HEK293 (cell line): ENCODE results near the gene OLFM1.

Experiments
- CTCF ChIA-PET: fragments of 350-600 bp; formaldehyde crosslinking; extraction: SDS; loops from one replicate; lab custom pipeline; 2021; ENCODE audit warnings: antibody characterized with exemption; lab: Yijun Ruan, JAX
- POLR2A ChIA-PET: fragments of 300-600 bp; formaldehyde crosslinking; extraction: SDS; loops from one replicate; lab custom pipeline; 2020; ENCODE audit warnings: antibody characterized with exemption, inconsistent platforms; lab: Yijun Ruan, JAX
- H3K27ac ChIP-seq: fragments of 200-500 bp; sonication (Bioruptor generic); 2 replicates; pipeline ENCODE4 v1.5.1; 2014; ENCODE audit warnings: low read depth, low read length, control low read depth, inconsistent platforms; ENCODE audit errors: extremely low read depth
- H3K36me3 ChIP-seq, 2 experiments: fragments of 200-500 bp in 1 of 2; sonication (Bioruptor generic) in 1 of 2; 1 replicate in 1 of 2; 2 replicates in 1 of 2; pipeline ENCODE4 v1.5.1; 2014 to 2017; ENCODE audit warnings: inconsistent platforms in 2 of 2, low read length in 2 of 2; ENCODE audit not compliant: control insufficient read depth in 2 of 2, insufficient read depth in 1 of 2
- H3K4me1 ChIP-seq: fragments of 200-500 bp; sonication (Bioruptor generic); 2 replicates; pipeline ENCODE4 v1.5.1; 2014; ENCODE audit warnings: mild to moderate bottlenecking, low read length, inconsistent platforms; ENCODE audit not compliant: control insufficient read depth, insufficient read depth
- H3K4me3 ChIP-seq: 2 replicates; pipeline ENCODE4 v1.5.1; 2011; ENCODE audit warnings: low read depth, mild to moderate bottlenecking, control low read depth, low read length, moderate library complexity
- H3K9me3 ChIP-seq: fragments of 200-500 bp; sonication (Bioruptor generic); 2 replicates; pipeline ENCODE4 v1.5.1; 2014; ENCODE audit warnings: low read depth, low read length, inconsistent platforms; ENCODE audit not compliant: control insufficient read depth, insufficient read depth
- KLF7 ChIP-seq: fragments of 450-650 bp; formaldehyde crosslinking; IDR thresholded peaks from 2 replicates; pipeline ENCODE4 v1.5.1; 2016; ENCODE audit warnings: missing biosample characterization, missing genetic modification characterization, borderline replicate concordance
- ZBTB21 ChIP-seq: fragments of 450-650 bp; formaldehyde crosslinking; IDR thresholded peaks from 2 replicates; pipeline ENCODE4 v1.5.1; 2017; ENCODE audit warnings: missing biosample characterization, missing genetic modification characterization
- ZBTB7A ChIP-seq: fragments of 450-650 bp; formaldehyde crosslinking; IDR thresholded peaks from 2 replicates; pipeline ENCODE4 v1.5.1; 2016; ENCODE audit warnings: low read depth, missing biosample characterization, missing genetic modification characterization
- ZNF10 ChIP-seq: fragments of 450-650 bp; formaldehyde crosslinking; IDR thresholded peaks from 2 replicates; pipeline ENCODE4 v1.5.1; 2017; ENCODE audit warnings: missing biosample characterization, missing genetic modification characterization
- ZNF266 ChIP-seq: fragments of 450-650 bp; formaldehyde crosslinking; IDR thresholded peaks from 2 replicates; pipeline ENCODE4 v1.5.1; 2016; ENCODE audit warnings: missing biosample characterization, missing genetic modification characterization, low read depth
- ZNF311 ChIP-seq: fragments of 450-650 bp; formaldehyde crosslinking; IDR thresholded peaks from 2 replicates; pipeline ENCODE4 v1.5.1; 2017; ENCODE audit warnings: missing biosample characterization, missing genetic modification characterization, borderline replicate concordance
- ZNF416 ChIP-seq: fragments of 450-650 bp; formaldehyde crosslinking; IDR thresholded peaks from 2 replicates; pipeline ENCODE4 v1.5.1; 2016; ENCODE audit warnings: missing biosample characterization, missing genetic modification characterization
- ZNF560 ChIP-seq: fragments of 450-650 bp; formaldehyde crosslinking; IDR thresholded peaks from 2 replicates; pipeline ENCODE4 v1.5.1; 2017; ENCODE audit warnings: missing biosample characterization, missing genetic modification characterization, borderline replicate concordance
- ZNF658 ChIP-seq: fragments of 450-650 bp; formaldehyde crosslinking; IDR thresholded peaks from 2 replicates; pipeline ENCODE4; 2016; ENCODE audit warnings: missing biosample characterization, missing genetic modification characterization
- ZNF707 ChIP-seq: fragments of 450-650 bp; formaldehyde crosslinking; IDR thresholded peaks from 2 replicates; pipeline ENCODE4 v1.5.1; 2016; ENCODE audit warnings: missing biosample characterization, missing genetic modification characterization
- ZNF768 ChIP-seq: fragments of 450-650 bp; formaldehyde crosslinking; IDR thresholded peaks from 2 replicates; pipeline ENCODE4 v1.5.1; 2018; ENCODE audit warnings: missing biosample characterization, mild to moderate bottlenecking, missing genetic modification characterization
- ZNF785 ChIP-seq: fragments of 450-650 bp; formaldehyde crosslinking; IDR thresholded peaks from 2 replicates; pipeline ENCODE4 v1.5.1; 2016; ENCODE audit warnings: missing biosample characterization, missing genetic modification characterization
- ZNF791 ChIP-seq: fragments of 450-650 bp; formaldehyde crosslinking; IDR thresholded peaks from 2 replicates; pipeline ENCODE4 v1.5.1; 2016; ENCODE audit warnings: missing biosample characterization, missing genetic modification characterization
- ZSCAN23 ChIP-seq: fragments of 450-650 bp; formaldehyde crosslinking; IDR thresholded peaks from 2 replicates; pipeline ENCODE4 v1.5.1; 2016; ENCODE audit warnings: missing biosample characterization, missing genetic modification characterization
- TF ChIP-seq, protein P1 (sequence below): fragments of 450-650 bp; formaldehyde crosslinking; IDR thresholded peaks from 2 replicates; pipeline ENCODE4 v1.5.1; 2016; ENCODE audit warnings: missing biosample characterization, missing genetic modification characterization, borderline replicate concordance
- TF ChIP-seq, protein P2 (sequence below): fragments of 450-650 bp; formaldehyde crosslinking; IDR thresholded peaks from 2 replicates; pipeline ENCODE4 v1.5.1; 2016; ENCODE audit warnings: missing biosample characterization, missing genetic modification characterization
- TF ChIP-seq, protein P3 (sequence below): fragments of 450-650 bp; formaldehyde crosslinking; IDR thresholded peaks from 2 replicates; pipeline ENCODE4 v1.5.1; 2016; ENCODE audit warnings: missing biosample characterization, missing genetic modification characterization, borderline replicate concordance
- TF ChIP-seq, protein P4 (sequence below): fragments of 450-650 bp; formaldehyde crosslinking; IDR thresholded peaks from 2 replicates; pipeline ENCODE4 v1.5.1; 2017; ENCODE audit warnings: missing biosample characterization, missing genetic modification characterization
- TF ChIP-seq, protein P5 (sequence below): fragments of 450-650 bp; formaldehyde crosslinking; IDR thresholded peaks from 2 replicates; pipeline ENCODE4 v1.5.1; 2016; ENCODE audit warnings: missing biosample characterization, missing genetic modification characterization

Gene OLFM1

DNA sequence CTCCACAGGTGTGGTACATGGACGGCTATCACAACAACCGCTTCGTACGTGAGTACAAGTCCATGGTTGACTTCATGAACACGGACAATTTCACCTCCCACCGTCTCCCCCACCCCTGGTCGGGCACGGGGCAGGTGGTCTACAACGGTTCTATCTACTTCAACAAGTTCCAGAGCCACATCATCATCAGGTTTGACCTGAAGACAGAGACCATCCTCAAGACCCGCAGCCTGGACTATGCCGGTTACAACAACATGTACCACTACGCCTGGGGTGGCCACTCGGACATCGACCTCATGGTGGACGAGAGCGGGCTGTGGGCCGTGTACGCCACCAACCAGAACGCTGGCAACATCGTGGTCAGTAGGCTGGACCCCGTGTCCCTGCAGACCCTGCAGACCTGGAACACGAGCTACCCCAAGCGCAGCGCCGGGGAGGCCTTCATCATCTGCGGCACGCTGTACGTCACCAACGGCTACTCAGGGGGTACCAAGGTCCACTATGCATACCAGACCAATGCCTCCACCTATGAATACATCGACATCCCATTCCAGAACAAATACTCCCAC is 32.1 kb downstream of the OLFM1 start (continued):
- TF ChIP-seq, protein P1, sequence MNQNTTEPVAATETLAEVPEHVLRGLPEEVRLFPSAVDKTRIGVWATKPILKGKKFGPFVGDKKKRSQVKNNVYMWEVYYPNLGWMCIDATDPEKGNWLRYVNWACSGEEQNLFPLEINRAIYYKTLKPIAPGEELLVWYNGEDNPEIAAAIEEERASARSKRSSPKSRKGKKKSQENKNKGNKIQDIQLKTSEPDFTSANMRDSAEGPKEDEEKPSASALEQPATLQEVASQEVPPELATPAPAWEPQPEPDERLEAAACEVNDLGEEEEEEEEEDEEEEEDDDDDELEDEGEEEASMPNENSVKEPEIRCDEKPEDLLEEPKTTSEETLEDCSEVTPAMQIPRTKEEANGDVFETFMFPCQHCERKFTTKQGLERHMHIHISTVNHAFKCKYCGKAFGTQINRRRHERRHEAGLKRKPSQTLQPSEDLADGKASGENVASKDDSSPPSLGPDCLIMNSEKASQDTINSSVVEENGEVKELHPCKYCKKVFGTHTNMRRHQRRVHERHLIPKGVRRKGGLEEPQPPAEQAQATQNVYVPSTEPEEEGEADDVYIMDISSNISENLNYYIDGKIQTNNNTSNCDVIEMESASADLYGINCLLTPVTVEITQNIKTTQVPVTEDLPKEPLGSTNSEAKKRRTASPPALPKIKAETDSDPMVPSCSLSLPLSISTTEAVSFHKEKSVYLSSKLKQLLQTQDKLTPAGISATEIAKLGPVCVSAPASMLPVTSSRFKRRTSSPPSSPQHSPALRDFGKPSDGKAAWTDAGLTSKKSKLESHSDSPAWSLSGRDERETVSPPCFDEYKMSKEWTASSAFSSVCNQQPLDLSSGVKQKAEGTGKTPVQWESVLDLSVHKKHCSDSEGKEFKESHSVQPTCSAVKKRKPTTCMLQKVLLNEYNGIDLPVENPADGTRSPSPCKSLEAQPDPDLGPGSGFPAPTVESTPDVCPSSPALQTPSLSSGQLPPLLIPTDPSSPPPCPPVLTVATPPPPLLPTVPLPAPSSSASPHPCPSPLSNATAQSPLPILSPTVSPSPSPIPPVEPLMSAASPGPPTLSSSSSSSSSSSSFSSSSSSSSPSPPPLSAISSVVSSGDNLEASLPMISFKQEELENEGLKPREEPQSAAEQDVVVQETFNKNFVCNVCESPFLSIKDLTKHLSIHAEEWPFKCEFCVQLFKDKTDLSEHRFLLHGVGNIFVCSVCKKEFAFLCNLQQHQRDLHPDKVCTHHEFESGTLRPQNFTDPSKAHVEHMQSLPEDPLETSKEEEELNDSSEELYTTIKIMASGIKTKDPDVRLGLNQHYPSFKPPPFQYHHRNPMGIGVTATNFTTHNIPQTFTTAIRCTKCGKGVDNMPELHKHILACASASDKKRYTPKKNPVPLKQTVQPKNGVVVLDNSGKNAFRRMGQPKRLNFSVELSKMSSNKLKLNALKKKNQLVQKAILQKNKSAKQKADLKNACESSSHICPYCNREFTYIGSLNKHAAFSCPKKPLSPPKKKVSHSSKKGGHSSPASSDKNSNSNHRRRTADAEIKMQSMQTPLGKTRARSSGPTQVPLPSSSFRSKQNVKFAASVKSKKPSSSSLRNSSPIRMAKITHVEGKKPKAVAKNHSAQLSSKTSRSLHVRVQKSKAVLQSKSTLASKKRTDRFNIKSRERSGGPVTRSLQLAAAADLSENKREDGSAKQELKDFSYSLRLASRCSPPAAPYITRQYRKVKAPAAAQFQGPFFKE (tag by site-specific recombination): no peak
- TF ChIP-seq ZNF266 (tag by site-specific recombination): no peak
- no peak for TF ChIP-seq ZSCAN23 (tag by site-specific recombination)
- no peak for TF ChIP-seq ZBTB21
- TF ChIP-seq ZNF768 (tag by site-specific recombination): no peak

DNA sequence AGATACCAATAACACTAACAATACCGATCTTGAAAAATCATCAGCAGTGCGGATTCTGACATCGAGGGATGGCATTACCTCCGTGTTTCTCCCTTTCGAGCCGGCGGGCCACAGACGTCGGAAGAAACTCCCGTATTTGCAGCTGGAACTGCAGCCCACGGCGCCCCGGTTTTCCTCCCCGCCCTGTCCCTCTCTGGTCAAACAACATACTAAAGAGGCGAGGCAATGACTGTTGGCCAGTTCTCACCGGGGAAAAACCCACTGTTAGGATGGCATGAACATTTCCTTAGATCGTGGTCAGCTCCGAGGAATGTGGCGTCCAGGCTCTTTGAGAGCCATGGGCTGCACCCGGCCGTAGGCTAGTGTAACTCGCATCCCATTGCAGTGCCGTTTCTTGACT is 32.8 kb downstream of the OLFM1 start:
- POLR2A ChIA-PET: no interaction called here
- H3K4me1 ChIP-seq: no peaks in the 10 kb centered on the region
- no peaks in the 10 kb centered on the region for H3K9me3 ChIP-seq
- TF ChIP-seq, protein P2, sequence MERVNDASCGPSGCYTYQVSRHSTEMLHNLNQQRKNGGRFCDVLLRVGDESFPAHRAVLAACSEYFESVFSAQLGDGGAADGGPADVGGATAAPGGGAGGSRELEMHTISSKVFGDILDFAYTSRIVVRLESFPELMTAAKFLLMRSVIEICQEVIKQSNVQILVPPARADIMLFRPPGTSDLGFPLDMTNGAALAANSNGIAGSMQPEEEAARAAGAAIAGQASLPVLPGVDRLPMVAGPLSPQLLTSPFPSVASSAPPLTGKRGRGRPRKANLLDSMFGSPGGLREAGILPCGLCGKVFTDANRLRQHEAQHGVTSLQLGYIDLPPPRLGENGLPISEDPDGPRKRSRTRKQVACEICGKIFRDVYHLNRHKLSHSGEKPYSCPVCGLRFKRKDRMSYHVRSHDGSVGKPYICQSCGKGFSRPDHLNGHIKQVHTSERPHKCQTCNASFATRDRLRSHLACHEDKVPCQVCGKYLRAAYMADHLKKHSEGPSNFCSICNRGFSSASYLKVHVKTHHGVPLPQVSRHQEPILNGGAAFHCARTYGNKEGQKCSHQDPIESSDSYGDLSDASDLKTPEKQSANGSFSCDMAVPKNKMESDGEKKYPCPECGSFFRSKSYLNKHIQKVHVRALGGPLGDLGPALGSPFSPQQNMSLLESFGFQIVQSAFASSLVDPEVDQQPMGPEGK: no peak
- no peak overlapping the region for H3K4me3 ChIP-seq
- H3K36me3 ChIP-seq: no peaks in the 10 kb centered on the region
- no peak overlapping the region for H3K27ac ChIP-seq
- CTCF ChIA-PET: interaction anchor here (0.6 kb wide), 2 partner anchors 109 to 120 kb away, joined by 3 read pairs; no protein-coding TSS in a partner anchor

DNA sequence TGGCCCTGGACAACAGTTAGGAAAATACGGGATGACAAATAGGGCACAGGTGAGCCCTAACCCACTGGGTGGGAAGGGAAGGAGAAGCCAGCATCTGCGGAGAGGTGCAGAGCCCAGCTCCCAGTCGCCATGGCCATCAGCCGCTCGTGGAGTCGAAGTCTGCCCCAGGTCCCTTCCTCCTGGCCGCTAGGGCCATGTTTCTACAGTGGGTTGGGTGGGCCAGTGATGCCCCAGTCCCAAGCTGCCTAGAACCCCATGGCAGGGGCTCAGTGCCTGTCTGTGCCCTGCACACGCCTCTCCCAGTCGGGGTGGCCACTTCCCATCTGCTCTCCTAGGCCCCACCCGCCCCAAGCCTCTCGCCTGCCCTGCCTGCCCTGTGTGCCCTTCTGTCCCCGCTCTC is 34.8 kb downstream of the OLFM1 start:
- H3K9me3 ChIP-seq: no peaks in the 10 kb centered on the region
- ChIA-PET CTCF (no interaction called here), POLR2A (no interaction called here)
- H3K4me1 ChIP-seq: no peaks in the 10 kb centered on the region
- H3K4me3 ChIP-seq: no peak overlapping the region
- H3K36me3 ChIP-seq: no peaks in the 10 kb centered on the region
- H3K27ac ChIP-seq: no peak overlapping the region
- TF ChIP-seq ZNF707 (tag by site-specific recombination) (no peak), ZNF416 (tag by site-specific recombination) (no peak), ZNF658 (tag by site-specific recombination) (no peak), KLF7 (tag by site-specific recombination) (no peak), ZNF791 (no peak), ZNF311 (tag by site-specific recombination) (no peak), ZNF560 (tag by site-specific recombination) (no peak), ZNF785 (tag by site-specific recombination) (no peak), ZBTB7A (no peak), ZNF10 (no peak)
- TF ChIP-seq, protein P3, sequence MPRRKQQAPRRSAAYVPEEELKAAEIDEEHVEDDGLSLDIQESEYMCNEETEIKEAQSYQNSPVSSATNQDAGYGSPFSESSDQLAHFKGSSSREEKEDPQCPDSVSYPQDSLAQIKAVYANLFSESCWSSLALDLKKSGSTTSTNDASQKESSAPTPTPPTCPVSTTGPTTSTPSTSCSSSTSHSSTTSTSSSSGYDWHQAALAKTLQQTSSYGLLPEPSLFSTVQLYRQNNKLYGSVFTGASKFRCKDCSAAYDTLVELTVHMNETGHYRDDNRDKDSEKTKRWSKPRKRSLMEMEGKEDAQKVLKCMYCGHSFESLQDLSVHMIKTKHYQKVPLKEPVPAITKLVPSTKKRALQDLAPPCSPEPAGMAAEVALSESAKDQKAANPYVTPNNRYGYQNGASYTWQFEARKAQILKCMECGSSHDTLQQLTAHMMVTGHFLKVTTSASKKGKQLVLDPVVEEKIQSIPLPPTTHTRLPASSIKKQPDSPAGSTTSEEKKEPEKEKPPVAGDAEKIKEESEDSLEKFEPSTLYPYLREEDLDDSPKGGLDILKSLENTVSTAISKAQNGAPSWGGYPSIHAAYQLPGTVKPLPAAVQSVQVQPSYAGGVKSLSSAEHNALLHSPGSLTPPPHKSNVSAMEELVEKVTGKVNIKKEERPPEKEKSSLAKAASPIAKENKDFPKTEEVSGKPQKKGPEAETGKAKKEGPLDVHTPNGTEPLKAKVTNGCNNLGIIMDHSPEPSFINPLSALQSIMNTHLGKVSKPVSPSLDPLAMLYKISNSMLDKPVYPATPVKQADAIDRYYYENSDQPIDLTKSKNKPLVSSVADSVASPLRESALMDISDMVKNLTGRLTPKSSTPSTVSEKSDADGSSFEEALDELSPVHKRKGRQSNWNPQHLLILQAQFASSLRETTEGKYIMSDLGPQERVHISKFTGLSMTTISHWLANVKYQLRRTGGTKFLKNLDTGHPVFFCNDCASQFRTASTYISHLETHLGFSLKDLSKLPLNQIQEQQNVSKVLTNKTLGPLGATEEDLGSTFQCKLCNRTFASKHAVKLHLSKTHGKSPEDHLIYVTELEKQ (tag by site-specific recombination): no peak
- TF ChIP-seq, protein P4, sequence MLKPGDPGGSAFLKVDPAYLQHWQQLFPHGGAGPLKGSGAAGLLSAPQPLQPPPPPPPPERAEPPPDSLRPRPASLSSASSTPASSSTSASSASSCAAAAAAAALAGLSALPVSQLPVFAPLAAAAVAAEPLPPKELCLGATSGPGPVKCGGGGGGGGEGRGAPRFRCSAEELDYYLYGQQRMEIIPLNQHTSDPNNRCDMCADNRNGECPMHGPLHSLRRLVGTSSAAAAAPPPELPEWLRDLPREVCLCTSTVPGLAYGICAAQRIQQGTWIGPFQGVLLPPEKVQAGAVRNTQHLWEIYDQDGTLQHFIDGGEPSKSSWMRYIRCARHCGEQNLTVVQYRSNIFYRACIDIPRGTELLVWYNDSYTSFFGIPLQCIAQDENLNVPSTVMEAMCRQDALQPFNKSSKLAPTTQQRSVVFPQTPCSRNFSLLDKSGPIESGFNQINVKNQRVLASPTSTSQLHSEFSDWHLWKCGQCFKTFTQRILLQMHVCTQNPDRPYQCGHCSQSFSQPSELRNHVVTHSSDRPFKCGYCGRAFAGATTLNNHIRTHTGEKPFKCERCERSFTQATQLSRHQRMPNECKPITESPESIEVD (tag by site-specific recombination): no peak
- TF ChIP-seq, protein P5, sequence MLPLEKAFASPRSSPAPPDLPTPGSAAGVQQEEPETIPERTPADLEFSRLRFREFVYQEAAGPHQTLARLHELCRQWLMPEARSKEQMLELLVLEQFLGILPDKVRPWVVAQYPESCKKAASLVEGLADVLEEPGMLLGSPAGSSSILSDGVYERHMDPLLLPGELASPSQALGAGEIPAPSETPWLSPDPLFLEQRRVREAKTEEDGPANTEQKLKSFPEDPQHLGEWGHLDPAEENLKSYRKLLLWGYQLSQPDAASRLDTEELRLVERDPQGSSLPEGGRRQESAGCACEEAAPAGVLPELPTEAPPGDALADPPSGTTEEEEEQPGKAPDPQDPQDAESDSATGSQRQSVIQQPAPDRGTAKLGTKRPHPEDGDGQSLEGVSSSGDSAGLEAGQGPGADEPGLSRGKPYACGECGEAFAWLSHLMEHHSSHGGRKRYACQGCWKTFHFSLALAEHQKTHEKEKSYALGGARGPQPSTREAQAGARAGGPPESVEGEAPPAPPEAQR (tag by site-specific recombination): no peak
